Activated naive CD4-positive, alpha-beta T cell (primary cell): ENCODE results near the gene XIRP2.
"Not testable (repeated sequence)": the region's sequence is repeated elsewhere in the genome, so short reads cannot be mapped to it uniquely, and the experiment has no call there.

ENCODE experiments used
- DNase-seq, 4 experiments: peaks; one replicate each; lab custom pipeline; 2025; lab: John Stamatoyannopoulos, UW

The XIRP2 gene

DNA sequence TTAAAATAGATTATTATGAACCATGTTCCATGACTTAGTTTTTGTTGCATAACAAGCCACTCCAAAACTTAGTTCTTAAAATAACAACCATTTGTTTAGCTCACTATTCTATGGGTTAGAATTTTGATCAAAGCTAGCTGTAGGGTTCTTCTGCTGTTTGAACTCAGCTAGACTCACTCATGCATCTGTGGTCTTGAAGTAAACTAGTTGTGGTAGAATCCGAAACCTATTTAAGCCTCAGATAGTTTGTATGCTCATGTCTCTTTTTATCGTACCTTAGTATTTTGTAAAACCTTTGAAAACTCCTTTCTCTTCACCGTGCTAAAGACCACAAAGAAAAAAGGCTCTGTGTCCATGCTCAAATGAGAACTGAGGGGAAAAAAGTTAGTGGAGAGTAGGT lies 166.6 kb downstream of the XIRP2 start:
- DNase-seq: no peak

DNA sequence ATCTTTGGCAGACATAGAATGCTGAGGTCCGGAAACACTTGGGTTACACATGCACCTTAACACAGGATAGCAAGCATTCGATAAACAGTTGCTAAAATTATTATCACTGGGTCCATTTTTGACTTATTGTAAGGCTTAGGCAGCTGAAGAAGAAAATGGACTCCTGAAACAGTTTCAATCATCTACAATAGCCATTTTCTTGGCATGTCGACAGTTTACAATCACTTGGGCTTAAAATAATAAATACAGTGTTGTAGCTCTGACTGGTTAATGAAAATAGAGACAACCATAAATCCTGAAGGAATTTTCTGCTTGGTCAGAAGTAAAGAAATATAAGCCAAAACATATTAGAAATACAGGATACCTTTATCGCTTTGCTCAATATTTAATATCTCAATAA lies 169.2 kb downstream of the XIRP2 start:
- no peak for DNase-seq

DNA sequence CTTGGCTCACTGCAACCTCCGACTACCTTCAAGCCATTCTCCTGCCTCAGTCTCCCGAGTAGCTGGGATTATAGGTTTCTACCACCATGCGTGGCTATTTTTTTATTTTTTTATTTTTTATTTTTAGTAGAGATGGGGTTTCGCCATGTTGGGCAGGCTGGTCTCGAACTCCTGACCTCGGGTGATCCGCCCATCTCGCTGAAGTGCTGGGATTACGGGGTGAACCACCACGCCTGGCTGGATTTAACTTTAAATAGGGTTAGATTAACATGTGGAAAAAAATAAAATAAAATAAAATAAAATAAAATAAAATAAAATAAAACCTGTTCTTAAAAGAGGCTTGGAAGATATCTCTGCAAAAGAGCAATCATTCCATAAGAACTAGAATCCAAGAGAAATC lies 170.9 kb downstream of the XIRP2 start:
- DNase-seq: no peak

DNA sequence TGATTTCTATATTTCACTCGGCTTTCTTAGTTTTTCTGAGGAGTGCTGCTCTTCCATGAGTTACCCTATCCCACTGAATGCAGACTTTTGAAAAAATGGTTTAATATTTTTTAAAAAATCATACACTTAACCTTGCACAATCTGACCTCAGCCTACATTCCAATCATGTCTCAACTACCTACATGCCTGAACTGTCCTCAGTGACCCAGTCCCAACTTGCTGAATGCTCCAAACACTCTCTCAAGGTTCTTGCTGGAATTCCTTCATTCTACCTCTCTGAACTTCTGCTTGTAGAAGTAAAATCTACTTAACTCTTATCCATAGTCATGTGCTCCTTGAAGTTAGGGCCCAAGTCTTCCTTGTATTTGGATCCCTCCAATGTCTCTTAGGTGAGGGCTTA lies 181.6 kb downstream of the XIRP2 start:
- no peak for DNase-seq

DNA sequence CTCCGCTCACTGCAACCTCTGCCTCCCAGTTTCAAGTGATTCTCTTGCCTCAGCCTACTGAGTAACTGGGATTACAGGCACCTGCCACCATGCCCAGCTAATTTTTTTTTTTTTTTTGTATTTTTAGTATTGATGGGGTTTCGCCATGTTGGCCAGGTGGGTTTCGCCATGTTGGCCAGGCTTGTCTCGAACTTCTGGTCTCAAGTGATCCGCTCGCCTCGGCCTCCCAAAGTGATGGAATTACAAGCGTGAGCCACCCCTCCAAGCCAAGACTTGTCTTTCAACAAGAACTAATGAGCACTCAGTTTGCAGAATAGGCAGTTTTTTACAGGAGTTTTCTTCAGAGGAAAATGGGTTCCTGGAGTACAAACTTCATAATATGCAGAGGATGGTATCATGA lies 187.4 kb downstream of the XIRP2 start:
- DNase-seq: not testable (repeated sequence)

DNA sequence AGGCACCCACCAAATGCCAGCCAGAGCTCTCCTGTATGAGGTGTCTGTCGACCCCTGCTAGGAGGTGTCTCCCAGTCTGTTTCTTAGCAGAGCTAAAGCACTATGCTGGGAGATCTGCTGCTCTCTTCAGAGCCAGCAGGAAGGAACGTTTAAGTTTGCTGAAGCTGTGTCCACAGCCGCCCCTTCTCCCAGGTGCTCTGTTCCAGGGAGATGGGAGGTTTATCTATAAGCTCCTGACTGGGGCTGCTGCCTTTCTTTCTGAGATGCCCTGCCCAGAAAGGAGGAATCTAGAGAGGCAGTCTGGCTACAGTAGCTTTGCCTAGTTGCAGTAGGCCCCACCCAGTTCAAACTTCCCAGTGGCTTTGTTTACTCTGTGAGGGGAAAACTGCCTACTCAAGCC lies 210.7 kb downstream of the XIRP2 start:
- DNase-seq: not testable (repeated sequence)

DNA sequence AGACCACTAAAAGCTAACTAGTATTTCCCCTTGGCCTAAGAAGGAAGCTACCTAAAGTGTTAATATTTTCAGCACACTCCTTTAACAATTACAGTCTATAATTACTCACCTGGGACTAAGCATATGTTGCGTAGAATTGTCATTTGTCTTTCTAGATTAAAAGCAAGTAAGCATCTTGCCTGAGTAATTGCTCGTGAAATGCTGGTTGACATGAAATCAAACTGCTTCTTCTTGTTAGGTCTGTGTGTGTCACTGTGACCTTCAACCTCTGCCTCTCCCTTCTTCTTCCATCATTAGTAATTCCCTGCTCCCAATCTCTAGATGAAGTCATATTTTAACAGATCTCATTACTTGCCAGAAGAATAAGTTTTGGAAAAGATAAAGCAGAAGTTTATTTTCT lies 212.2 kb downstream of the XIRP2 start:
- DNase-seq: no peak

DNA sequence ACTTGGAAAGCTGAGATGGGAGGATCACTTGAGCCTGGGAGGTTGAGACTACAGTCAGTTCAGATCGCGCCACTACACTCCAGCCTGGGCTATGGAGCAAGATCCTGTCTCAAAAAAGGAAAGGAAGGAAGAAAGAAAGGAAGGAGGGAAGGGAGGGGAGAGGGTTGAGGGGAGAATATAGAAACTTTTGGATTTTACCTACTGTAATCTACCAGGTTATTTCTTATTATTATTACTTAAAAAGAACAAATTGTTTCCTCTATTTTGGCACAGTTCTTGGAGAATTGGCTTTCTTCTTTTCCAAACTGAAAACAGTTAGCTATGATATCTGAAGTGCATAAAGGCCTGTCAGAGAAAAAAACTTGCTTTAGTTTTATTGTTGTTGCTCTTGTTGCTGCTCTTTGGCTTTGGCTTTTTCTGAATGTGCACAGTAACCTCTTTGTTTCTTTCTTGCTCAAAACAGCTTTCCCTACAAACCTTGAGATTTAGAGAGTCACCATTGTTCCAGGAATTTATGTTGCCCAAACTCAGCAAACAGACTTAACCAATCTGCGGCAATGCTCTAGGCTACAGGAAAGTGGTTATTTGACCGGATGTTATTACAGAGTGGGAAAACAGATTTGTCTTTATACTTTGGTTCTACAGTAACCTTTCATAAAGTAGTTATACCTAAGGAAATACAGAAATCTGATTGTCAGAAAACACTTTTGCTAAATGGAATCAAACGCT lies 214.9 kb downstream of the XIRP2 start:
- no peak for DNase-seq

DNA sequence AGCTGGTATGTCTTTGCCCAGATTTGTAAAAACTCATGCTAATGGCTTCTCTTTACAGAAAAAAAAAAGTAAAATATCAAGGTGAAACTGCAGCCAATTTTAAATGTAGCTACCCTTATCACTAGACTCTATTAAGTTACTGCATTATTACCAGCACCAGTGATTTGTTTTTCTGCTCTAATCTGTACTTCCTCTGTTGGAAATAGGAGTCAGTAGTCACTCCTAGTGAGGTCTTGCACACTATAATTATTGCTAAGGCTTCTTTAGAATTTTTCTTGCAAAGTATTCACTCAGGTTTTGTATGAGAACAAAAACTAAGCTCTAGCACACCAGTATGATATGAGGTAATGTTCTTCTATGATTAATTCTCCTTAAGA lies 215.5 kb downstream of the XIRP2 start:
- no peak for DNase-seq

DNA sequence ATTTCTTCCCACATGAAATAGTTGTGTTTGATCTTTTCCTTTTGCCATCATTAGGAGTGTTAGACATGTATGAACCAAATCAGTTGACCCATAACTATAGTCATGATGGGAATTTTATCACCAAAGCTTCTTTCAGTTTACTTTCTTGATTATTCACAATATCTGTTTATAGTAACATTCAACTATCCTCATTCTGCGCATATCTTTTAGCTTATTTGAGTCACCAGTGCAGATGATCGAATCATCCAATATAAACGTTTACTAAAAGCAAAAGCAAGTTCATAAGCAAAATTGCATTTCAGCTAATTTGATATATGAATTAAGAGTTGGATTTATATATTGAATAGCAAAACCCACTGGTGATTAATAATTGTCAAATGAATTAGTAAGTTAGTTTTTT lies 216.4 kb downstream of the XIRP2 start:
- DNase-seq: no peak

DNA sequence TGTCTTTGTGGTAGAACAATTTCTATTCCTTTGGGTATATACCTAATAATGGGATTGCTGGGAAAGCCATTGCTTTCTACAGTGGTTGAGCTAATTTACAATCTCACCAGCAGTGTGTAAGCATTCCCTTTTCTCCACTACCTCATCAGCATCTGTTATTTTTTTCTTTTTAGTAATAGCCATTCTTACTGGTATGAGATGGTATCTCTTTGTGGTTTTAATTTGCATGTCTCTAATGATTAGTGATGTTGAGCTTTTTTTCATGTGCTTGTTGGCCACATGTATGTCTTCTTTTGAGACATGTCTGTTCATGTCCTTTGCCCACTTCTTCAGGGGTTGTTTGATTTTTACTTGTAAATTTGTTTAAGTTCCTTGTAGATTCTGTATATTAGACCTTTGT lies 221.4 kb downstream of the XIRP2 start:
- DNase-seq: not testable (repeated sequence)

DNA sequence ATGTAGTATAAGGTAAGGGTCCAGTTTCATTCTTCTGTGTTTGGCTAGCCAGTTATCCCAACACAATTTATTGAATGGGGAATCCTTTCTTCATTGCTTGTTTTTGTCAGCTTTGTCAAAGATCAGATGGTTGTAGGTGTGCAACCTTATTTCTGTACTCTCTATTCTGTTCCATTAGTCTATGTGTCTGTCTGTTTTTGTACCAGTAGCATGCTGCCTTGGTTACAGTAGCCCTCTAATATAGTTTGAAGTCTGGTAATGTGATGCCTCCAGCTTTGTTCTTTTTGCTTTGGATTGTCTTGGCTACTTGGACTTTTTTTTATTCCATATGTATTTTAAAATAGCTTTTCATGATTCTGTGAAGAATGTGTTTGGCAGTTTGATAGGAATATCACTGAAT lies 222.1 kb downstream of the XIRP2 start:
- DNase-seq: no peak

DNA sequence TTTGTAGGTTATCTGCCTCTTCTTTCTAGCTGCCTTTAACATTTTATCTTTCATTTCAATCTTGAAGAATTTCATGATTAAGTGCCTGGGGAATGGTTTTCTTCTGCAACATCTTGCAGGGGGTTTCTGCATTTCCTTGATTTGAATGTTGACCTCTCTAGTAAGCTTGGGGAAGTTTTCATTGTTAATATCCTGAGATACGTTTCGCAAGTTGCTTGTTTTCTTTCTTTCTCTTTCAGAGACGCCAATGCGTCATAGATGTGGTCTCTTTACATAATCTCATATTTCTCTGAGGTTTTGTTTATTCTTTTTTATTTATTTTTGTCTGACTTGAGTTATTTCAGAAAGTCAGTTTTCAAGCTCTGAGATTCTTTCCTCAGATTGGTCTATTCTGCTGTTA lies 225.7 kb downstream of the XIRP2 start:
- DNase-seq: no peak

DNA sequence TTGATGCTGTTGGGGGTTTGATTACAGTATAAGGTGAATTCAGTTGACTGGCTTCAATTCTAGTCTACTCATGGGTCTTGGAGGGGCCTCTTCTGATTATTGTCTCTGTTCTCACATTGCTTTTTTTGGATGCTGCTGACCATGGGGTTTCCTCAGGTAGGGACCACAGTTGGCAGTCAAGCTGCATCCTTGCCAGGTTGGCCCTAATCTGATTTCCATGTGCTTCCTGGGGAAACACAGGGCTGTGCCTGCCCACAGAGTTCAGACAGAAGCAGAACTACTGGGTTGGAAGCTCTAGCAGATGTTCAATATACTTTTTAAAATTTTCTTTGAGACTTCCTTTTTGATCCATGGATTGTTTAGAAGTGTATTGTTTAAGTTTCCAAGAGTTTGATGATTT lies 227.3 kb downstream of the XIRP2 start:
- DNase-seq: no peak

DNA sequence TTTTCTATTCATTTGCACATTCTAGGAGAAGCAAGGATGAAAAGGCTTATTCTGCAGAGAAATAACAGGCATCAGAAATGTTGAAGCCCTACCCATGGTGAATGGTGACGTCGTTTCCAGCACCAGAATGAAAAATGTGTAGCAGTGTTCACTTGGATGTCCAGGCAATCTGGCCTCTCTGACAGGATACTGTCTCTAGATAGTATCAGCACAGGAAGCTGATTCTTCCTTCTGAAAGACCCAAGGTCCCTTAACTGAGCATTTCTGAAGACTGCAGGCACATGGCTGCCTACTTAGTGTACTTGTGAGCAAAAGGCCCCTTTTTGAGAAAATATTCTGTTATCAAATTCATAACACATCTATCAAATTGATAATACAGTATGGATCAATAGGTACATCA lies 234.1 kb downstream of the XIRP2 start:
- DNase-seq: no peak

DNA sequence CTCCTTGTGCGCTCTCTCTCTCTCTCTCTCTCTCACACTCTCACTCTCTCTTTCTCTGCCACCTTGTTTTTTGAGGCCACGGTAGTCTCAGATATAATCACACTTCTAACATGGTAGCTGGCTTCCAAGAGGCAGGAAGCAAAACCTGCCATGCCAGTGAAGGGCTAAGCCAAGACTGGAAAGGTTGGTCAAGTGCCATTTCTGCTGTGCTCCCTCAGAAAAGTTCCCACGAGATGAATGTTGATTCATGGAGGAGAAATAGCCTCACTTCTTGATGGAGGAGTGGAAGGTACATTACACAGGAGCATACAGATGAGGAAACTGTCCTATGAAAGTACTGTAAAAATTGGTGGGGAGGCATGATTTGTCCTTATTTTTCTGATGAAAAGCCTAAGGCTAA lies 237.9 kb downstream of the XIRP2 start:
- DNase-seq: no peak

DNA sequence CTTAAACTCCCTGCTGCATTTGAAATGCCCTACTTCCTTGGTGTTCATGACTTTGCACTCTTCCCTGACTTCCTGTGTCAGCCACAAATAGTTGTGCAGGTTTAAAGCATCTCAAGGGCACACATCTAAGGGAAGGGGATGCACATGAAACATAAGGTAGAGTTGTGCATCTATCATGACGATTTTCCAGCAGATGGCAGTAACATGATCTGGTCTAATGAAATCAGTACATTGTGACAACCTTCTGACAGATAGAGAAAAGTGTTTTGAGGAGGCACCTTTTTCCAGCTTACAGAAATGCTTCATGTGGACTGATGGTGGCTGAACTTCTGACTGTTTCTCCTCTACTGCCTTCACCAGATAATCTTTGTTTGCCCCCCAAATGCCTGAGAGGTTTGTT lies 238.9 kb downstream of the XIRP2 start:
- DNase-seq: no peak

DNA sequence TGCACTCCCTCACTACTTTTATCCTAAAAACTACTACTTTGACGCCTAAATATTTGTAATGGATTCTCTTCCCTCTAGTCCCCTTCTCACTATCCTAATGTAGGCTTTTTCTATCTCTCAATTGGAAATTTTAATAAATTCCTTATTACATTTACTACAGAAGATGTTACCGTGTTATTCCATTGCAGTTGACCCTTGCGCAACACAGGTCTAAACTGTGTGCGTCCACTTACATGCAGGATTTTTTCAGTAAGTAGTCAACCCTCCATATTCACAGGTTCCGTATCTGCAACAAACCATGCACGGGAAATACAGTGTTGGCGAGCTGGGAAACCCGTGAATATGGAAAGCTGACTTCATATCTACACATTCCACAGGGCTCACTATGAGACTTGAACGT lies 239.8 kb downstream of the XIRP2 start:
- DNase-seq: no peak

DNA sequence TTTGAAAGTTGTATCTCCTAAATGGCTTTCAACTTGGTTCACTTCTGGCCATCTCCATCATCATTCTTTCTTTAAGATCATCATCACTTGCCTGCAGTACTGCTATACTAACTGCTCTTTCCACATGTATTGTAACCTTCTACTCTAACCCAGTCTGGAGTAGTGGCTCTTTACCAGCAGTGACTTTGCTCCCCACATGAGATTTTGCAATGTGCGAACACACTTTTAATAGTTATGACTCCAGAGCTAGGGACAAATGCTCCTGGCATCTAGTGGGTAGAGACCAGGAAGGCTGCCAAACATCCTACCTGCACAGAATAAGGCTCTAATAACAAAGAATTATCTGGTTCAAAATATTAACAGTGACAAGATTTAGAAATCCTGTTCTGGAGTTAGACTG lies 243.8 kb downstream of the XIRP2 start:
- DNase-seq: no peak

DNA sequence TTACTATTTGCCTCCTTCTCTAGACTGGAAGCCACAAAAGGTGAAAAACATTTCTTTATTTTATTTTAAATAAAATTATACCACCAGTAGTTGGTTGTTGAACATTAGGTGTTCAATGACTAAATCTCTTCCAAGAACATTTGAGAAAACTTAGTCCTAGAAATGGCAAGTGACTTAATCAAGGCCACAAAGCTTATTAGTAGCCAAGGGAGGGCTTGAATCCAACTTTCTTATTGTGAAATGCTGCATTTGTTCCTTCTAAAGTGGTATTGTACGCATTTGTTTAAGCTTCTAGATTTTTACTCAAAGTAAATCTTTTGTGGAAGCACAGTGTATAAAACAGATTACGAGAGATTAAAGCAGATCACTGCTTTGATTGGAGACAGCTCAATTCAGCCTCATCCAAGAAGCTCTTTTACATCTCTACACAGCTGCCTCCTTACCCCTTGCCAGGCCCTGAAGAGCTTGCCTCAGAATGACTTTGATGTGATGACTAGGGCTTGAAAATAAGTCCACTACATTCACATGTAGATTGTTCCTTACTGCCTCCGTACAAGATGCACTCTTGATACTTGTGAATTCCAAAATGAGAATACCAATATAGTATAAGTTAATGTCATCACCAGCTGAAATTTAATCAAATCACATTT lies 244.8 kb downstream of the XIRP2 start:
- no peak for DNase-seq

DNA sequence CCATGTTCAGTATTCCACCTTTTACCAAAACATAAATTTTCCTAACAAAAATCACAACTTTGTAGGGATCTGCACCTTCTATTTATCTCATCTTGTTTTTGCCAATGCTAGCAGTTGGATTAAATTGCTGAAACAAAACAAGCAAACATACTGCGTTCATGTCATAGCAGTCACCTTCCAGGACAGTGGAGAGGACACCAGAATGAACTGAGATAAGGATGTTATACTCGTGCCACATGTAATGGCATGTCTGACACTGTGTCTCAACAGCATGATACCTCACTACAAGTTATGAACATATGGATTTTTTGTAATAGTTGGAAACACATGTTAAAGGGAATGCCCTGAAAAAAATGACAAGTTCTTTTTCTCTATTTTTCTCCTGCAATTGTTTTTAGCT lies 245.3 kb downstream of the XIRP2 start:
- no peak for DNase-seq

DNA sequence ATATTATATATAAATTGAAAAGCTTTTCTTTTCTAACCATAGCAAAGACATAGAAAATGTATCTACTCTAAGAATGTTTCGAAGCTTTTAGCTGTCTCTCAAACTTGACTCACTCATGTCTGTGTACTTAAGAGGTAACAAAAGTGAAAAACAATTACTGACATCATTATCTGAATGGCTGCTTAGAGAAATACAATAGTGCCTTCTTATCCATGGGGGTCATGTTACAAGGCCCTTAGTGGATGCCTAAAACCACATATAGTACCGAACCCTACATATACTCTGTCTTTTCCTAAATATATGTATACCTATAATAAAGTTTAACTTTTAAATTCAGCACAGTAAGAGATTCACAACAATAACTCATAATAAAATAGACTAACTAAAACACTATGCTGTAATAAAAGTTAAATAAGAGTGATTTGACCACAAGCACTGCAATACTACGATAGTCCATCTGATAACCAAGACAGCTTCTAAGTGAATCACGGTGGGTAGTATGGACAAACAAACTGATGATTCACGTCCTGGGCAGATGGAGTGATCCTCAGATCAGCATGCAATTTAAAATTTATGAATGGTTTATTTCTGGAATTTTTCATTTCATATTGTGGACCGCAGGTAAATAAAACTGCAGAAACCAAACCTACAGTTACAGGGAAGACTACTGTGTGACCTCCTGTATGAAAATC lies 246.2 kb downstream of the XIRP2 start:
- no peak for DNase-seq

DNA sequence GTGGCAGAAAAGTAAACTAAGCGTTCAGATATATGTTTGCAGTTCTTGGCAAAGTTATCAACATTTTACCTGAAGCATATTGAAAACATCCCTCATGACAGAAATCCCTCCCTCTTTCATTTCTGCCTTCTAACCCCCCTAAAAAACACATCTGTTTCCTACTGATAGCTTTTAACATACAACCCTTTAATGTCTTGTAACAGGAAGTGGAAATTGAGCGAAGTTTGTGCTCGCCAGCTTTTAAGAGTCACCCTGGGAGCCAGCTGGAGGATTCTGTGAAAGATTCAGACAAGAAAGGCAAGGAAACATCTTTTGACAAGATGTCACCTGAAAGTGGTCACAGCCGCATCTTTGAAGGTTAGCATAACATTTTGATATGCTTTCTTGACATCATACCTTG lies 247.4 kb downstream of the XIRP2 start:
- no peak for DNase-seq
